Pancreas (tissue), 10 donors: ENCODE data around the gene PTPRG. TPM values are rescaled to one million over a fixed set of nuclear protein-coding genes. Genes with fewer than 3 reads are reported as not detected.
"Not testable (repeated sequence)": the region's sequence is repeated elsewhere in the genome, so short reads cannot be mapped to it uniquely, and the experiment has no call there.

Experiments used
- ATAC-seq, 4 donors: fragments of 200-7000 bp; cut with Tn5 transposase; one replicate each; pipeline versions ENCODE4 v1.8.0 to v1.9.1; 2020; ENCODE audit warnings: mild to moderate bottlenecking in 4 of 4, moderate library complexity in 4 of 4
- DNase-seq, 6 donors: peaks; one replicate each; pipeline ENCODE4 v3.0.0-alpha.2; 2020
- FAIRE-seq: peaks from 2 replicates; lab custom pipeline; 2012; peaks lifted over from hg19 to GRCh38; lab: Jason Lieb, UNC
- H3K27ac ChIP-seq, 4 donors: fragments of 200-600 bp; sonication (generic); 1 replicate in 3 of 4; 2 replicates in 1 of 4; pipeline versions ENCODE4 v1.5.0 to v1.8.0; 2020
- H3K27me3 ChIP-seq, 4 donors: fragments of 200-600 bp; one replicate each; pipeline ENCODE4 v1.8.0; 2021
- H3K36me3 ChIP-seq, 3 donors: fragments of 200-600 bp; sonication (generic) in 1 of 3; one replicate each; pipeline versions ENCODE4 v1.5.0 to v1.8.0; 2020 to 2021
- H3K4me1 ChIP-seq, 3 donors: fragments of 200-600 bp; one replicate each; pipeline ENCODE4 v1.8.0; 2021
- H3K4me3 ChIP-seq, 4 donors: fragments of 200-600 bp; sonication (generic) in 2 of 4; one replicate each; pipeline versions ENCODE4 v1.5.0 to v1.8.0; 2020 to 2021
- H3K9me3 ChIP-seq, 4 donors: fragments of 200-600 bp; one replicate each; pipeline ENCODE4 v1.8.0; 2021
- CTCF ChIP-seq, 4 donors: fragments of 200-600 bp; sonication (generic) in 3 of 4; IDR thresholded peaks; one replicate each; pipeline versions ENCODE4 v1.5.0 to v1.8.0; 2021; ENCODE audit warnings: antibody characterized with exemption in 4 of 4
- WGBS, 2 donors: extraction: QIAGEN DNeasy Blood & Tissue Kit; methylation state at CpG; one replicate each; pipeline ENCODE4 v1.1.7; 2013; 5-methylcytosine and 5-hydroxymethylcytosine counted together
- intact Hi-C, 3 donors: fragments of 100-400 bp; cut with DNase I; formaldehyde crosslinking; loops; one replicate each; pipeline versions ENCODE4 v1.11.1 to v1.14.2; 2022
- polyA plus RNA-seq, 2 donors: library from polyadenylated mRNA; stranded (reverse); fragments of 200-250 nt; gene quantifications; one replicate each; pipeline ENCODE4 v1.2.3, GENCODE V29; 2013
- total RNA-seq, 6 donors: library from RNA; stranded (reverse); fragmentation: NEBNext Ultra II Directional in 4 of 6; extraction: Animal tissue kit (Norgen Biotek cat#: 25700) in 4 of 6; gene quantifications; one replicate each; pipeline versions ENCODE4 v1.2.1 to v1.2.4, GENCODE V29; 2021 to 2023
- donor health status: healthy with polysubstance abuse.
- donor health status: DM: no; HTN: no; CAD: no; lungs with moderate emphysema.
- donor health status: DM: no; HTN: no; CAD: no.
- donor health status: control.
- donor health status: control.
- donor health status: Bipolar disorder and iron deficiency.
- donor health status: DM: yes; HTN: yes; CAD: no.
- donor health status: DM: no; HTN: no; CAD: no.
- donor health status: DM: no; HTN: no; CAD: no.
- donor health status: DM: yes; HTN: yes; CAD: no.

PTPRG gene
- total and polyA plus RNA-seq, 8 donors, result 2.8 to 20.5 (median 9.5) TPM

- 69 to 81% methylated on average over 2 of the region's 2 CpGs for WGBS, 2 donors
- no peak overlapping the region for H3K4me3 ChIP-seq
- H3K4me1 ChIP-seq, result peaks cover 0 to 8% (median 0%) of the 10 kb centered on the region in 3 donors
- no peaks in the 10 kb centered on the region for H3K27me3 ChIP-seq
- intact Hi-C loops, result no loop called here
- no peaks in the 10 kb centered on the region for H3K9me3 ChIP-seq
- H3K36me3 ChIP-seq, result no peaks in the 10 kb centered on the region
- no peak for TF ChIP-seq CTCF (IDR thresholded peaks at IDR 0.05)
- H3K27ac ChIP-seq, result no peak overlapping the region
- ATAC-seq (no peak), FAIRE-seq (no peak), DNase-seq (no peak)
Observed at GRCh38 chr3:61545716-61546115, 15.7 kb upstream of the PTPRG start.

- no peaks in the 10 kb centered on the region for H3K36me3 ChIP-seq
- H3K4me3 ChIP-seq, result no peak overlapping the region
- peaks cover 0 to 8% (median 0%) of the 10 kb centered on the region in 3 donors for H3K4me1 ChIP-seq
- 29 to 36% methylated on average over 4 of the region's 4 CpGs for WGBS, 2 donors
- intact Hi-C loops, result no loop called here
- no peak for FAIRE-seq
- TF ChIP-seq CTCF (IDR thresholded peaks at IDR 0.05), result no peak
- no peak overlapping the region for H3K27ac ChIP-seq
- H3K27me3 ChIP-seq, result no peaks in the 10 kb centered on the region
- H3K9me3 ChIP-seq, result no peaks in the 10 kb centered on the region
- no peak for ATAC-seq
- no peak for DNase-seq
Observed at GRCh38 chr3:61547625-61548024, 13.7 kb upstream of the PTPRG start.

GRCh38 chr3:61552704-61553103, 8.7 kb upstream of the PTPRG start:
- DNase-seq, H3K4me1 ChIP-seq, H3K27ac ChIP-seq, H3K36me3 ChIP-seq, intact Hi-C loops, ATAC-seq, H3K27me3 ChIP-seq, H3K4me3 ChIP-seq, FAIRE-seq, H3K9me3 ChIP-seq: not testable (repeated sequence)
- 93 to 97% methylated on average over 8 of the region's 8 CpGs for WGBS, 2 donors

- no peak for TF ChIP-seq CTCF (IDR thresholded peaks at IDR 0.05)
- no peak for ATAC-seq
- no peak overlapping the region for H3K4me3 ChIP-seq
- H3K4me1 ChIP-seq, result no peaks in the 10 kb centered on the region
- no peak for DNase-seq
- no peaks in the 10 kb centered on the region for H3K27me3 ChIP-seq
- no peaks in the 10 kb centered on the region for H3K9me3 ChIP-seq
- H3K36me3 ChIP-seq, result no peaks in the 10 kb centered on the region
- H3K27ac ChIP-seq, result peak overlapping the region in 1 of 4 donors; percentile 95
- FAIRE-seq, result no peak
- 79 to 81% methylated on average over 7 of the region's 7 CpGs for WGBS, 2 donors
- intact Hi-C loops, result no loop called here
Observed at GRCh38 chr3:61559136-61559731, 2.1 kb upstream of the PTPRG start.

GRCh38 chr3:61560517-61561373, 626 bp upstream of the PTPRG start:
- Histone ChIP-seq H3K4me1 (no peaks in the 10 kb centered on the region), H3K4me3 (peak overlapping the region; percentile 51 to 73 (median 59)), H3K9me3 (no peaks in the 10 kb centered on the region), H3K27me3 (no peaks in the 10 kb centered on the region), H3K36me3 (no peaks in the 10 kb centered on the region), H3K27ac (peak overlapping the region; percentile 82 to 95 (median 93))
- intact Hi-C loops, result loop anchor here in 1 of 3 donors (10.0 kb wide), 1 partner anchor 624 kb away; no protein-coding TSS in a partner anchor
- no peak for TF ChIP-seq CTCF (IDR thresholded peaks at IDR 0.05)
- WGBS, 2 donors, result 0 to 1% methylated on average over 64 of the region's 64 CpGs
- peak; percentile 74 to 90 (median 78) for DNase-seq
- no peak for FAIRE-seq
- peak; percentile 55 to 67 (median 64) for ATAC-seq
